Neural progenitor cell (in vitro differentiated cells): Measurements from ENCODE around the gene FAM162A. TPM values are rescaled to one million over a fixed set of nuclear protein-coding genes. Genes with fewer than 3 reads are reported as not detected.

ENCODE experiments used
- DNase-seq: peaks from one replicate; pipeline ENCODE4 v3.0.0-alpha.2; 2016; ENCODE audit warnings: low spot score
- H2AFZ ChIP-seq: fragments of 200-600 bp; sonication (generic); replicated peaks from 2 replicates; pipeline ENCODE4 v1.6.1; 2016; ENCODE audit warnings: antibody characterized with exemption
- H3F3A ChIP-seq: fragments of 200-600 bp; sonication (generic); 2 replicates; pipeline ENCODE4 v1.6.1; 2016; ENCODE audit warnings: antibody characterized with exemption, low read depth
- H3K27ac ChIP-seq: fragments of 200-600 bp; sonication (generic); 2 replicates; pipeline ENCODE4 v1.5.1; 2016; ENCODE audit warnings: mild to moderate bottlenecking
- H3K27me3 ChIP-seq: fragments of 200-600 bp; sonication (generic); 2 replicates; pipeline ENCODE4 v1.6.1; 2016; ENCODE audit warnings: mild to moderate bottlenecking, moderate library complexity
- H3K36me3 ChIP-seq: fragments of 200-600 bp; sonication (generic); 2 replicates; pipeline ENCODE4 v1.5.1; 2016
- H3K4me1 ChIP-seq: fragments of 200-600 bp; sonication (generic); 2 replicates; pipeline ENCODE4 v1.6.1; 2016; ENCODE audit warnings: mixed run types
- H3K4me2 ChIP-seq: fragments of 200-600 bp; sonication (generic); 2 replicates; pipeline ENCODE4 v1.6.1; 2016
- H3K4me3 ChIP-seq: fragments of 200-600 bp; sonication (generic); 2 replicates; pipeline ENCODE4 v1.5.1; 2016
- H3K79me2 ChIP-seq: fragments of 200-600 bp; sonication (generic); 2 replicates; pipeline ENCODE4 v1.6.1; 2016; ENCODE audit warnings: low read depth
- H3K9ac ChIP-seq: fragments of 200-600 bp; sonication (generic); 2 replicates; pipeline ENCODE4 v1.6.1; 2016
- H3K9me3 ChIP-seq: fragments of 200-600 bp; sonication (generic); 2 replicates; pipeline ENCODE4 v1.5.1; 2016; ENCODE audit warnings: low read depth
- H4K20me1 ChIP-seq: fragments of 200-600 bp; sonication (generic); 2 replicates; pipeline ENCODE4 v1.6.1; 2016; ENCODE audit warnings: low read depth
- H3K27ac Mint-ChIP-seq: 3 replicates; pipeline ENCODE4 v1.8.0; 2021; ENCODE audit warnings: mixed read lengths
- H3K27me3 Mint-ChIP-seq: 2 replicates; pipeline ENCODE4 v1.8.0; 2022; ENCODE audit warnings: low read depth, mild to moderate bottlenecking, inconsistent platforms, moderate library complexity, mixed read lengths; ENCODE audit not compliant: insufficient read depth
- H3K36me3 Mint-ChIP-seq: 3 replicates; pipeline ENCODE4 v1.8.0; 2021; ENCODE audit warnings: mixed read lengths
- H3K4me1 Mint-ChIP-seq: 3 replicates; pipeline ENCODE4 v1.8.0; 2021; ENCODE audit warnings: mixed read lengths
- H3K4me3 Mint-ChIP-seq: 3 replicates; pipeline ENCODE4 v1.8.0; 2021; ENCODE audit warnings: mild to moderate bottlenecking, moderate library complexity, mixed read lengths
- H3K9me3 Mint-ChIP-seq: 3 replicates; pipeline ENCODE4 v1.8.0; 2020; ENCODE audit warnings: mixed read lengths
- CTCF ChIP-seq: fragments of 200-600 bp; sonication (generic); IDR thresholded peaks from 2 replicates; pipeline ENCODE4 v1.5.1; 2017; ENCODE audit warnings: antibody characterized with exemption, mild to moderate bottlenecking
- EZH2 ChIP-seq: fragments of 200-600 bp; sonication (generic); IDR thresholded peaks from 2 replicates; pipeline ENCODE4 v1.6.1; 2017; ENCODE audit warnings: antibody characterized with exemption, mild to moderate bottlenecking, moderate library complexity
- EZH2phosphoT487 ChIP-seq: fragments of 200-600 bp; sonication (generic); IDR thresholded peaks from 2 replicates; pipeline ENCODE4 v1.6.1; 2017; ENCODE audit warnings: antibody characterized with exemption
- total RNA-seq: library from RNA; depleted of rRNA; stranded (reverse); fragments of >200 nt; gene quantifications from 2 replicates; pipeline ENCODE4 v1.2.3, GENCODE V29; 2015; ENCODE audit warnings: low replicate concordance

Gene FAM162A
- total RNA-seq, 1 donor from 2014 or later = 66.1 TPM

GRCh38 chr3:122405015-122405414 lies 21.0 kb downstream of the FAM162A start:
- Histone ChIP-seq H3K9me3 (no peaks in the 10 kb centered on the region), H3K9ac (no peak overlapping the region), H3F3A (no peaks in the 10 kb centered on the region), H3K27me3 (no peaks in the 10 kb centered on the region), H3K36me3 (no peaks in the 10 kb centered on the region), H2AFZ (no peak overlapping the region), H4K20me1 (no peaks in the 10 kb centered on the region), H3K4me1 (no peaks in the 10 kb centered on the region), H3K4me2 (no peak overlapping the region), H3K4me3 (no peak overlapping the region), H3K79me2 (no peaks in the 10 kb centered on the region), H3K27ac (no peak overlapping the region)
- Mint-ChIP-seq H3K36me3 (peaks cover 2% of the 10 kb centered on the region), H3K4me3 (no peak overlapping the region), H3K9me3 (no peaks in the 10 kb centered on the region), H3K4me1 (no peaks in the 10 kb centered on the region), H3K27ac (no peak overlapping the region), H3K27me3 (no peaks in the 10 kb centered on the region)
- no peak for DNase-seq
- no peak for TF ChIP-seq EZH2phosphoT487
- no peak for TF ChIP-seq CTCF
- TF ChIP-seq EZH2 = no peak

- H3K36me3 ChIP-seq = no peaks in the 10 kb centered on the region
- H3K27me3 ChIP-seq = no peaks in the 10 kb centered on the region
- no peak overlapping the region for H3K27ac Mint-ChIP-seq
- H3K9me3 Mint-ChIP-seq = no peaks in the 10 kb centered on the region
- no peak for DNase-seq
- H3K4me2 ChIP-seq = no peak overlapping the region
- no peaks in the 10 kb centered on the region for H3K4me1 Mint-ChIP-seq
- H3K27me3 Mint-ChIP-seq = no peaks in the 10 kb centered on the region
- H3K4me3 ChIP-seq = no peak overlapping the region
- H4K20me1 ChIP-seq = no peaks in the 10 kb centered on the region
- no peak overlapping the region for H3K9ac ChIP-seq
- H3K27ac ChIP-seq = no peak overlapping the region
- H3K79me2 ChIP-seq = no peaks in the 10 kb centered on the region
- H2AFZ ChIP-seq = no peak overlapping the region
- H3K4me1 ChIP-seq = no peaks in the 10 kb centered on the region
- H3K9me3 ChIP-seq = no peaks in the 10 kb centered on the region
- peaks cover 3% of the 10 kb centered on the region for H3K36me3 Mint-ChIP-seq
- no peaks in the 10 kb centered on the region for H3F3A ChIP-seq
- TF ChIP-seq CTCF (no peak), EZH2 (no peak), EZH2phosphoT487 (no peak)
- H3K4me3 Mint-ChIP-seq = no peak overlapping the region
Observed at GRCh38 chr3:122406198-122406597, 22.2 kb downstream of the FAM162A start.

GRCh38 chr3:122407946-122408345 lies 24.0 kb downstream of the FAM162A start:
- Histone ChIP-seq H4K20me1 (no peaks in the 10 kb centered on the region), H3F3A (no peaks in the 10 kb centered on the region), H3K79me2 (peaks cover 3% of the 10 kb centered on the region), H3K9me3 (no peaks in the 10 kb centered on the region), H3K27ac (no peak overlapping the region), H3K27me3 (no peaks in the 10 kb centered on the region), H3K4me1 (no peaks in the 10 kb centered on the region), H3K4me2 (no peak overlapping the region), H3K4me3 (no peak overlapping the region), H3K36me3 (no peaks in the 10 kb centered on the region), H2AFZ (no peak overlapping the region), H3K9ac (no peak overlapping the region)
- Mint-ChIP-seq H3K27ac (no peak overlapping the region), H3K36me3 (peaks cover 3% of the 10 kb centered on the region), H3K4me1 (no peaks in the 10 kb centered on the region), H3K9me3 (no peaks in the 10 kb centered on the region), H3K4me3 (no peak overlapping the region), H3K27me3 (no peaks in the 10 kb centered on the region)
- DNase-seq = no peak
- no peak for TF ChIP-seq CTCF
- TF ChIP-seq EZH2phosphoT487 = no peak
- TF ChIP-seq EZH2 = no peak
